HG03025 (cell line): ENCODE results near the gene NRP2.
A peak's percentile ranks its signal among the peaks of the same experiment; 100 is the strongest.

Source experiments
- ATAC-seq: cut with Tn5 transposase; IDR thresholded peaks from one replicate; pipeline ENCODE4 v1.9.1; 2021; ENCODE audit warnings: mild to moderate bottlenecking, moderate library complexity; ENCODE audit not compliant: unreplicated experiment, low FRiP score

The NRP2 gene

DNA sequence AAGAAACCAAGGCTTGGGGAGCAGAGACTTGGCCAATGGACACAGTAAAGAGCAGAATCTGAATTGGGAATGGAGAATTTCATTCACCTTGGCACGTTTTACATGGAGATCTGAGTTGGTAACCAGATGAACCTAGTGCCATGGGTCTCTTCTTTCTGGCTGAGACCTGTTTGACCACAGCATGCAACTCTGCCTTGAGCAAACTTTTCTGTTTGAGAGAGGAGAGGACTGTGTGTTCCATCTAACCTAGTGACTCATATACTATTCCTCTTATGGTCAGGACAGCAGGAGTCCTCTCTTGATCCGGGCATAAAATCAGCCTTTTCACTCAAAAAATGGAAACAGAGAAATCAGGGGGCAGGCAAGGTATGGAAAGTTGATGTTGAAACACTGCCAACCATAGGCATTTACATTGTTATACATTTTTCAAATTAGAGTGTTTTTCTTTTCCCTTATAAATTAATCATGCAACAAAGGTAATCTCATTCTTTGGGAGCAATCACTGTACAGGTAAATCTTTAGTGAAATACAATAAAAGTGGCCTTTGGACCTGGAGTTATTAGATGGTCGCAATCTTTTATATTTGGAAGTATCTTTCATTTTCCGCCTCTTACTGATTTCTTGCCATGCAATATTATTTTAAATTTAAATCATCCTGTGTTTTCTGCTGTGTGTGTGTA, 86.7 kb downstream of the NRP2 start:
- no peak for ATAC-seq

GRCh38 chr2:205769495-205769850, 87.2 kb downstream of the NRP2 start:
- no peak for ATAC-seq

- no peak for ATAC-seq
Measured at GRCh38 chr2:205769879-205770278, 87.6 kb downstream of the NRP2 start.

DNA sequence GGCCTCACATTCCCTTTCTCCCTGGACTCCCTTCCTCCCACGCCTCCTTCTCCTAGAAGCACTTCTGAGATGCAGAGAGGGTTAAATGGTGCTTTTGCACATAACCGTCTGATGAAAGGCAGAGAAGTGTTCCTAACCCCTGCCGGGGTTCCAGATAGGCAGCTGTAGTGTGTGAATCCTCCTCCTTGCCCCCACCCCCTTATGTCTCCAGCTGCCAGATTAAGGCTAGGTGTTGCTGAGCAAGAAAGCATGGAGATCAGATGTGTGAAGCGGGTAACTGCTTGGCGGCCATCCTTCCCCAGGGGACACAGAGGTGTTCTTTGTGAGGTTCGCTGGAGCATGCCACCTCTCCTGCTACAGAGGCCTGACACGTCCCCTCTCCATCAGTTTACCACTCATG, 88.3 kb downstream of the NRP2 start:
- ATAC-seq = no peak

DNA sequence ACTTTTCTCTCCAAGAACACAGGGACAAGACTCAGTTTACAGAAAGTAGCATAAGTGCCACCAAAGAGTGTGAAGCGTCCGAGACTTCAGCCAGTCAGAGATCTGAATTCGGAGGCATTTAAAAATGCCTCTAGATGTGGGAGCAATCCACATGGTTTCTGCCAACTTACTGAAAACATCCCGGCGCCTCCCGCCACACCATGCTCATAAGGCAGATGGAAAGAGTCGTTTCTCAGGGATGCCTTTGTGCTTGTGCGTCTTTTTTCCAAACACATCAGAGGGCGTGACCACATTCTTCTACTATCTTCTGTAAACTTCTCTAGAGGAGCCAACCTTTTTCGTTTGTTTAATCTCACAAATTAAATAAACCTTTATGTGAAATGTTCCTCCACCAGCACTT, 88.7 kb downstream of the NRP2 start:
- no peak for ATAC-seq

DNA sequence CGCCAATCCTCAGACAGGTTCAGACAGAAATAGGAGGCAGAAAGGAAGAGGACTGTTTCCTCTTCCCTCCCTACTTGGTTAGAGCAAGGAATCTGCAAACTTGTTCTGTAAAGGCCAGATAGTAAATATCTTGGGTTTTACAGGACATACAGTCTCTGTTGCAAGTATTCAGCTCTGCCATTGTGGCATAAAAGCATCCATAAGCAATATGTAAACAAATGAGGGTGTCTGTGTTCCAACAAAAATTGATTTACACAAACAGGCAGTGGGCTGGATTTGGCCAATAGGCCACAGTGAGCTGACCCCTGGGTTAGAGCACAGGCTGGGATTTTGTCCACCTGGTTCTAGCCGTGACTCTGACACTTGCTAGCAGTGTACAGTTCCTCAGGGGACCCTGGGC, 89.4 kb downstream of the NRP2 start:
- no peak for ATAC-seq

- no peak for ATAC-seq
Measured at GRCh38 chr2:205772983-205773382, 90.7 kb downstream of the NRP2 start.

DNA sequence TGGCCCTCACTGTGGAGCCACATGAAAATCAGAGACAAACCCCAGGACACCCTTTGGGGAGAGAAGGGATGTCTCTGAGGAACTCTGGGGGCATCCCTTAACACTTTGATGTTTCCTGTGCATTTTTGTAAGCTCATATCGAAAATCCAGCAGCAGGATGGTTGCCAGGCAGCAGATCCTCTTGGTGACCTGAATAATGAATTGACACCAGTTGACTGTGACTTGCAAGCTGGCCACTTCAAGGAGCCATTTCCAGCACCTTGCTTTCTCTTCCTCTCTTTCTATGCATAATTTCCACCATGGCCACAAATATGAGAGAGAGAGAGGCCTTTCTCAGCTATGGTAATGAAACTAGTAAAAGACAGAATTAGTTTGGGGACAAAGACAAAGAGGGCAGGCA, 91.7 kb downstream of the NRP2 start:
- ATAC-seq = no peak

DNA sequence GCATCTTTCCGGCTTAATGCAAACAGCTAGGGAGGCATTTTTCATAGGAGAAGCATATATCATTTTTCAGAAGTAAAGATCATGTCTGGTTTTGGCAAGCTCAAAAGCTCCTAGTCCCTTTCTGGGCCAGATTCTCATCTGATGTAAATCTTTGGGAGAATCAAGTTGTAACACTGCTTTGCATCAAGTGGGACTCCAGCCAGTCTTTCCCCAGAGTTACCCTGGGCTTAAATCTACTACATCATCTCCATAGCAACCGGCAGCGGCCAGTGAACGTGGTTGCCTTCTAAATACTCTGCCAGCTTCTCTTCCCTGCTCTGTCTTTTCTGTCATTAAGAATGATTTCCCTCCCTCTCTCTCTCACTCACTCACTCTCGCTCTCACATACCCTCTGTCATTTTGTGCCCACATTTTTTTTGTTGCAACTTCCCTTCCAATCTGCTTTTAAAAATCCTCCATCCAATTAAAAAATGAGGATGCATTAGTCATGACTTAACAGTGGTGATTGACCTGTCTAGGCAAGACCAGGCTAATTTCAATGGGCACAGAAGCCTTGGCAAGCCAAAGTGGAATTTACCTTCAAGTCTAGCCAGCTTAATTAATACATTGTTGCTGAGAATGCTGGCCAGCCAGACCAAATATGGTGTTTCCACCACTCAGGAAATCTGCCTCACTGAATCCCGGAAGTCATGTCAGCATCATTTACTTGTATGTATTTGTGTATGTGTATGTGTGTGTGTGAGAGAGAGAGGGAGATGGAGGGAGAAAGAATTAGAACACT, 93.0 kb downstream of the NRP2 start:
- ATAC-seq = no peak

DNA sequence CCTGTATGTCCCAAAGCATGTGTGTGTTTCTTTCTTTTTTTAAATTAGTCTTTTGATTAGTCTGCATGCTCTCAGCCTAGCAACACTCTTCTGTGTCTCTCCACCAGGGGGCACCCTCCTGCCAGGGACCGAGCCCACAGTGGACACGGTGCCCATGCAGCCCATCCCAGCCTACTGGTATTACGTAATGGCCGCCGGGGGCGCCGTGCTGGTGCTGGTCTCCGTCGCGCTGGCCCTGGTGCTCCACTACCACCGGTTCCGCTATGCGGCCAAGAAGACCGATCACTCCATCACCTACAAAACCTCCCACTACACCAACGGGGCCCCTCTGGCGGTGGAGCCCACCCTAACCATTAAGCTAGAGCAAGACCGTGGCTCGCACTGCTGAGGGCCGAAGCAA, 93.8 kb downstream of the NRP2 start:
- ATAC-seq = peak; percentile 69

- ATAC-seq = no peak
Measured at GRCh38 chr2:205776720-205777119, 94.4 kb downstream of the NRP2 start.

DNA sequence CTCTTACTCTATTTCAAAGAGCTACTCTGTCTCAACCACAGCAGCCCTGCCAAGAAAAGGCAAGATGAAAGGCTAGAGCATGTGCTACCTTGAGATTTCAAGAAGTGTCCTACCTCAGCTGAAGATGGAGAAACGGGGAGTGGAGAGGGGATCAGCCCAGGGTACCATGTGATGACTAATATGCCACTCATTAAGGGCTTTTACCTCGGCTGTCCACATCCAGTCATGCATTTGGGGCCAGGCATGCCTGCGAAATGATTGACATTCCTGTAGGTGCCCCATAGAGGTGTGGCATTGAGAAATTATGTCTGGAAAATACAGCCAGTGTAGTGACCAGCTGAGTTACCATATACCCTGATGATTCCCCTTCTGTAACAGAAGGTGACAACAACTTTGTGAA, 96.1 kb downstream of the NRP2 start:
- no peak for ATAC-seq

DNA sequence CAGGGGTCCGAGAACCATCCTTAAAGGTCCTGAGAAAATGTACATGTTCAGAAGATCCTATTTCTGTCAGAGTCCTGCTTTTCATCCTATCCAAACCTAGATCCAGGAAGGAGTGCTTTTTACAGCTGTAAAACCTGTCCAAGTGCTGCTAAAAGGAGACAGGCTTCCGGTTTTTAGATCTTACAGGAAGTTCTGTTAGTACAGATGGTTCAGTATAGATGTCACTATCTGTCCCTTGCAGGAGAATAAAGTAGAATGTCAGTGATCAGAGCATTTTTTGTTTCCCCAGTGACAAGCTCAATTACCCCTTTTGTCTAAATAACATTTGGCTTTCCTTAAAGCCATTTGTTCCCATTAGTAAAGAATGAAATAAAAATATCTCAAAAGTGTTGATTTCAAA, 98.3 kb downstream of the NRP2 start:
- ATAC-seq = no peak

DNA sequence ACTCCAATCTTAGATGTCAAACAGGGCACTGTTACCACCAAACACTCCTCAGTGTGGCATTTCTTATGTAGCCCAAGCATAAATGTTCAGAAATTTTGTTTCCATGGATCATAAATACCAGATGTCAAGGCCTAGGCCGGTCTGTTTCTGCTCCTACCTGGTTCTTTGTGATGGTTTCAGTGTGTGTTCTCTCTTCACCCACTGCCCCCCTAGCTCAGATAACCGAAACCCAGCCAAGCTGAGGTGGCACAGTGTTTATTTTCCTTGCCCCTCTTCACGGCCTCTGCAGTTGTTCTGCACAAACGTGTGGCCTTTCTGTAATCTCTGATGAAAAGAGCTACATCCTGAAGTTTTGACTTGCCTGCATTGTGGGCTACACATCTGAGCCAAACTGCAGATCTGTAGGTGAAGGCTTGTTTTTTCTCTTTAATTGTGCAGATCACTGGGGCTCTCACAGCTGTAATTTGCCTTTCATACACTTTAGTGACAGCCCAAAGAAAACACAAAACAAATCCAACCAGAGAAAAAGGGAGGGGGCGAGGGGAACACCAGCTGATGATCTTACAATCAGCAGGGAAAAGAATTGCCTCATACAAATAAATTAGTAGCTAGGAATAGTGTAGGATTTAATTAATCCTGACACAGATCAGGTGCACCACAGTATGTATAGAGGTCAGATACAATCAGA, 99.1 kb downstream of the NRP2 start:
- no peak for ATAC-seq

- no peak for ATAC-seq
Measured at GRCh38 chr2:205782941-205783340, 100.6 kb downstream of the NRP2 start.

- ATAC-seq = no peak
Measured at GRCh38 chr2:205783872-205784499, 101.7 kb downstream of the NRP2 start.

DNA sequence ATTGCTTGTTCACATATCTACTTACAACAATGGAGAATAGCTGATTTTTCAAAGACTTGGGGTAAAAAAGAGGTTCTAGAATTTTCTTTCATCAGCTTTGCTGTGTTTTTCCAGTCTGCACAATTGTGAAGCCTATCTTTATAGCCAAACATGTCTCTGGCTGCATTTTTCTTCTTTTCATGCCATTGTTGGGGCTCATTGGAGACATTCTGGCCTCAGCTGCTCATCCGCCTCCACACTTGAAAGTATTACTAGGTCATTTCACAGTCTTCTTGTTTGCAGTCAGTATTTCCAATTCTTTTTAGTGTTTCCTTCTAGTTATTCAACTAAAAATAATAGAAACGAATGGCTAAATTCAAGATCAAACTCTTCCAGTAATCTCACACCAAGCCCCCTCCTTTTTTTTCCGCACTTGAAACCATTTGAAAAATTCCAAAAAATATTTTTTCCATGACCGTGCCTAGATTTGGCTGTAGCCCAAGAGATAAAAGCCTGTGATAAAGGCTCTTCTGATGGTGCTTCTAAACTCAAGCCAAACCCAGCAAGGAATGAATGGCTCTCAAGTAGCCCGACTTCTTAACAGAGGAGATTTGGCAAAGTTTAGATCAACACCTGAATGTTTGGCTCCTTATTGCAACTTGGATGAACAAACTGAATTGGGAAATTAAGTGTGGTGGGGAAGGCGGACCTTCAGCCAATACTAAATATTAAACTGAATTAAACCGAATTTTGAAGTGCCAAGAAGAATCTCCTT, 103.4 kb downstream of the NRP2 start:
- ATAC-seq = no peak

DNA sequence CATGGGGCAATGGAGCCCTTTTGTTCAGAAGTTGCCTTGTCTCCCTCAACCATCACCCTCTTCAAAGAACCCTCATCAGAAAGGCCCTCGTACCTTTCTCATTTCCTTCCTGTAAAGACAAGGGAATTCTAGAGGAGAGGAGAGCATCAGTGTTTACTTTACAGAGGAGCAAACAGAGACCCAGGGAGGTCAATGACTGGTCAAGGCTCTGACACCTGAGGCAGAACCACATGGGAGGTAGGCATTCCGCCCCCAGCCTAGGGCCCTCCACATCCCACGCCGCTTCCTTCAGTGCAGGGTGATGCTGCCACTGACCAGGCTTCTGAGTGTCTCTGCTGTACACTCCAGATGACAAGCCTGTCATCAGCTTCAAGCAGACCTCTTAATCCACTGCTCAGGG, 104.7 kb downstream of the NRP2 start:
- ATAC-seq = no peak

- ATAC-seq = no peak
Measured at GRCh38 chr2:205787761-205788160, 105.5 kb downstream of the NRP2 start.

DNA sequence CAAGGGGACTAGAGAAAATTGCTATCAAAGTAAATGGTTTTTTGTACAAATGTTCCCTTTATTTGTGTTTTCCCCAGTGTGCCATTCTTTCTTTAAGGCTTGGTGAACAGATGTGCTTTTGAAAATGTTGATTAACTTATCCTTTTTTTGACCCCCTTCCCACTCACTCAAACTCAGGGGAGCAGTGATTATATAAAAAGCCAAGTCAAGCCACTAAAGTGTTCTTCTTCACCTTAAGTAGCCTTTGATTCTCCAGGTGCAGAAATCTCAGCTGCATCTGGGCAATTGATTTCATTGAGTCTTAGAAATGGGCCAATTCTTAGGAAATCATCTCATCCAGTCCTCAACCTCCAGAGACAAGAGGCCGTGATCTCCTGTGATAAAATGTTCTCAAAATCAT, 107.6 kb downstream of the NRP2 start:
- ATAC-seq = no peak

- no peak for ATAC-seq
Measured at GRCh38 chr2:205792908-205793307, 110.6 kb downstream of the NRP2 start.
